ENCODE results near the gene HIVEP3.
A peak's percentile ranks its signal among the peaks of the same experiment; 100 is the strongest.

Gene HIVEP3

DNA sequence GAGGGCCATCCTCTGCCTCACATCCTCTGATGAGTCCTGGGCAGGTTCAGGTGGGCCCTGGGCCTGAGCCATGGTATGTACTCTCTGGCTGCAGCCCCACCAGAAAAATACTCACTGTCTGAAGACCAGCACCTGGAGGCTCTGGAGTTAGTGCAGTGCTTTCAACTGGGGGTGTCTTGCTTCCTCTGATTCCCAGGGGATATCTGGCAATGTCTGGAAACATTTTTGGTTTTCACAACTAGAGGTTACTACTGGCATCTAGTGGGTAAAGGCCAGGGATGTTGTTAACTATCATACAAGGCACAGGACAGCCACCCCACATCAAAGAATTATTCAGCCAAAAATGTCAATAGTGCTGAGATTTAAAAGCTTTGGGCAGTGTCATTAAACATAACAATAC, 152.7 kb downstream of the HIVEP3 start:
- peaks cover 20% of the 10 kb centered on the region for H3K9me3 ChIP-seq (ENCODE audit: insufficient read depth, low read length, severe bottlenecking)
- H3K4me1 ChIP-seq (ENCODE audit: insufficient read depth, low read length), result peaks cover 4% of the 10 kb centered on the region; the same call in 1 of the 2 replicates

DNA sequence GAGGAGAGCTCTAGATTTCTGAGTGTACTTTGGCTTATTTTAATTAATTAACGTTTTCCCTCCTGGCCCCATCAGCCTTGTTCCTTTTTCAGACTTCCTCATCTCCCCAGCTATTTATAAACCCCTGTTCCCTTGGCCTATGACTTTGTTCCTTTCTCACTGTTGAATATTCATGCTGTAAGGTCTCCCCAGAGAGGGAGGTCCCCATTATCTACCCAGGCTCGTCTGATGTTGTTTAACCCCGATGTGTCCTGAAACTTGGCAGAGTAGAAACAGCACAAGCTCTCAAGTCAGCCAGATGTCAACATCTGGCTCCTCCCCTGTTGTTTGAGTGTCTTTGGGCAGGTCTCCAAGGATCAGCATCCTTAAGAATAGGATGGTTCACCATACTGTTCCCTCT, 153.6 kb downstream of the HIVEP3 start:
- DNase-seq (no peak), ATAC-seq (ENCODE audit: insufficient read depth, low read depth) (no peak)
- Histone ChIP-seq H3K27ac (ENCODE audit: low read length) (no peak overlapping the region), H3K79me2 (ENCODE audit: insufficient read depth, low read length) (peaks cover 99% of the 10 kb centered on the region), H3K9ac (ENCODE audit: low read depth, low read length) (no peak overlapping the region), H3K4me1 (ENCODE audit: insufficient read depth, low read length) (peaks cover 4% of the 10 kb centered on the region; the same call in 1 of the 2 replicates), H3K4me3 (ENCODE audit: low read depth in 1 of 2, low read length in 2 of 2) (no peak overlapping the region), H3K9me3 (ENCODE audit: insufficient read depth, low read length, severe bottlenecking) (peaks cover 20% of the 10 kb centered on the region), H3K4me2 (ENCODE audit: insufficient read depth, low read length) (no peak overlapping the region), H4K20me1 (ENCODE audit: insufficient read depth, low read length) (peaks cover 49% of the 10 kb centered on the region), H2AFZ (ENCODE audit: low read depth, low read length) (no peak overlapping the region), H3K36me3 (ENCODE audit: insufficient read depth, low read length) (peaks cover 45% of the 10 kb centered on the region), H3K27me3 (ENCODE audit: insufficient read depth, low read length, poor library complexity) (no peaks in the 10 kb centered on the region)
- TF ChIP-seq, protein P1, sequence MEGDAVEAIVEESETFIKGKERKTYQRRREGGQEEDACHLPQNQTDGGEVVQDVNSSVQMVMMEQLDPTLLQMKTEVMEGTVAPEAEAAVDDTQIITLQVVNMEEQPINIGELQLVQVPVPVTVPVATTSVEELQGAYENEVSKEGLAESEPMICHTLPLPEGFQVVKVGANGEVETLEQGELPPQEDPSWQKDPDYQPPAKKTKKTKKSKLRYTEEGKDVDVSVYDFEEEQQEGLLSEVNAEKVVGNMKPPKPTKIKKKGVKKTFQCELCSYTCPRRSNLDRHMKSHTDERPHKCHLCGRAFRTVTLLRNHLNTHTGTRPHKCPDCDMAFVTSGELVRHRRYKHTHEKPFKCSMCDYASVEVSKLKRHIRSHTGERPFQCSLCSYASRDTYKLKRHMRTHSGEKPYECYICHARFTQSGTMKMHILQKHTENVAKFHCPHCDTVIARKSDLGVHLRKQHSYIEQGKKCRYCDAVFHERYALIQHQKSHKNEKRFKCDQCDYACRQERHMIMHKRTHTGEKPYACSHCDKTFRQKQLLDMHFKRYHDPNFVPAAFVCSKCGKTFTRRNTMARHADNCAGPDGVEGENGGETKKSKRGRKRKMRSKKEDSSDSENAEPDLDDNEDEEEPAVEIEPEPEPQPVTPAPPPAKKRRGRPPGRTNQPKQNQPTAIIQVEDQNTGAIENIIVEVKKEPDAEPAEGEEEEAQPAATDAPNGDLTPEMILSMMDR (IDR thresholded peaks at IDR 0.05; ENCODE audit: borderline replicate concordance, extremely low read depth, low read length, poor library complexity, severe bottlenecking), result no peak
- no peak for TF ChIP-seq EZH2 (IDR thresholded peaks at IDR 0.05; ENCODE audit: borderline replicate concordance, low read depth, low read length, severe bottlenecking)

More for the DNA sequence above, 152.7 kb downstream of the HIVEP3 start:
- TF ChIP-seq, protein P1 (IDR thresholded peaks at IDR 0.05; ENCODE audit: borderline replicate concordance, extremely low read depth, low read length, poor library complexity, severe bottlenecking), result no peak
- TF ChIP-seq EZH2 (IDR thresholded peaks at IDR 0.05; ENCODE audit: borderline replicate concordance, low read depth, low read length, severe bottlenecking), result no peak
- DNase-seq, result no peak
- H3K4me3 ChIP-seq (ENCODE audit: low read depth in 1 of 2, low read length in 2 of 2), result no peak overlapping the region
- H4K20me1 ChIP-seq (ENCODE audit: insufficient read depth, low read length), result peaks cover 48% of the 10 kb centered on the region
- H3K36me3 ChIP-seq (ENCODE audit: insufficient read depth, low read length), result peaks cover 43% of the 10 kb centered on the region
- ATAC-seq (ENCODE audit: insufficient read depth, low read depth), result no peak
- peak overlapping the region; percentile 43; the same call in 1 of the 2 replicates for H3K27ac ChIP-seq (ENCODE audit: low read length)
- no peak overlapping the region for H2AFZ ChIP-seq (ENCODE audit: low read depth, low read length)
- no peak overlapping the region for H3K4me2 ChIP-seq (ENCODE audit: insufficient read depth, low read length)
- H3K27me3 ChIP-seq (ENCODE audit: insufficient read depth, low read length, poor library complexity), result no peaks in the 10 kb centered on the region
- no peak overlapping the region for H3K9ac ChIP-seq (ENCODE audit: low read depth, low read length)
- H3K79me2 ChIP-seq (ENCODE audit: insufficient read depth, low read length), result peaks cover 99% of the 10 kb centered on the region

DNA sequence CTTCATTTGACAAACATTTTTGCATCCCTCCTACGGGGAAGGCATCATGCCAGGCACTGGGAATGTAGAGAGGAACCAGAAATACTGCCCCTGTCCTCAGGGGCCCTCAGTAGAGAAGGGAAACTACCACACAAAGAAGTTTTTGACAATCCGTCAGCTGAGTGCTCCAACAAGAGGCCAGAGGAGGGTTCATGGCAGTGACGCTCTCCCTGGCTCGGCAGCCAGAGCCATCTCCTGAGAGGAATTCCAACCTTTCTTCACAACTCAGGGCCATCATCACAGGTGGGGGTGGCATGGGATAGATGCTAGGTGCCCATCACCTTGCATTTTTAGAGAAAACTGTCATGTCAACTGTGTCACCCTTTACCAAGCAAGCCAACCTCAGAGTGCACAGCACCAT, 154.1 kb downstream of the HIVEP3 start:
- Histone ChIP-seq H3K27ac (ENCODE audit: low read length) (no peak overlapping the region), H2AFZ (ENCODE audit: low read depth, low read length) (no peak overlapping the region), H3K9ac (ENCODE audit: low read depth, low read length) (no peak overlapping the region)

More for the DNA sequence above, 154.1 kb downstream of the HIVEP3 start:
- H3K4me1 ChIP-seq (ENCODE audit: insufficient read depth, low read length), result peaks cover 4% of the 10 kb centered on the region; the same call in 1 of the 2 replicates
- peaks cover 100% of the 10 kb centered on the region for H3K79me2 ChIP-seq (ENCODE audit: insufficient read depth, low read length)
- no peaks in the 10 kb centered on the region for H3K27me3 ChIP-seq (ENCODE audit: insufficient read depth, low read length, poor library complexity)
- no peak overlapping the region for H3K4me3 ChIP-seq (ENCODE audit: low read depth in 1 of 2, low read length in 2 of 2)
- no peak for ATAC-seq (ENCODE audit: insufficient read depth, low read depth)
- H4K20me1 ChIP-seq (ENCODE audit: insufficient read depth, low read length), result peaks cover 53% of the 10 kb centered on the region
- peaks cover 45% of the 10 kb centered on the region for H3K36me3 ChIP-seq (ENCODE audit: insufficient read depth, low read length)
- H3K4me2 ChIP-seq (ENCODE audit: insufficient read depth, low read length), result no peak overlapping the region
- DNase-seq, result no peak
- TF ChIP-seq EZH2 (IDR thresholded peaks at IDR 0.05; ENCODE audit: borderline replicate concordance, low read depth, low read length, severe bottlenecking), result no peak
- TF ChIP-seq, protein P1 (IDR thresholded peaks at IDR 0.05; ENCODE audit: borderline replicate concordance, extremely low read depth, low read length, poor library complexity, severe bottlenecking), result no peak
- H3K9me3 ChIP-seq (ENCODE audit: insufficient read depth, low read length, severe bottlenecking), result peaks cover 20% of the 10 kb centered on the region

Data from DND-41 (cell line).